ENCODE results near the gene PLEKHF1. TPM values are rescaled to one million over a fixed set of nuclear protein-coding genes. Genes with fewer than 3 reads are reported as not detected.

Gene PLEKHF1
- total RNA-seq, 2 experiments from 2014 or later: 33.3 to 35.9 TPM

DNA sequence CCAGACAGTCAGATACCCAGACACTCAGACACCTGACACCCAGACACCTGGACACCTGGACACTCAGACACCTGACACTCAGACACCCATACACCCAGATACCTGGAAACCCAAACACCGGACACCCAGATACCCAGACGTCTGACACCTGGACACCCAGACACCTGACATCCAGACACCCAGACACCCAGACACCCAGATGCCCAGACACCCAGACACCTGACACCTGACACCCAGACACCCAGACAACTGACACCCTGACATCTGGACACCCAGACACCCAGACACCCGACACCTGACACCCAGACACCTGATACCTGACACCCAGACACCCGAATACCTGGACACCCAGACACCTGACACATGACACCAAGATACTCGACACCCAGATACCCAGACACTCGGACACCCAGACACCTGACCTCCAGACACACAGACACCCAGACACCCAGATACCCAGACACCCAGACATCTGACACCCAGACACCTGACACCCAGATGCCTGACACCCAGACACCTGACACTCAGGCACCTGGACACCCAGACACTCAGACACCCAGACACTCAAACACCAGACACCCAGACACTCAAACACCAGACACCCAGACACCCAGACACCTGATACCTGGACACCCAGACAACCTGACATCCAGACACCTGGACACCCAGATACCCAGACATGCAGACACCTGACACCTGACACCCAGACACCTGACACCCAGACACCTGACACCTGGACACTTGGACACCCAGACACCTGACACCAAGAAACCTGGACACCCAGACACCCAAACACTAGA is 30.7 kb downstream of the PLEKHF1 start:
- peak overlapping the region; percentile 54 for H3K27ac Mint-ChIP-seq
- POLR2A ChIA-PET: interaction anchor here (2.0 kb wide), 1 partner anchor 18 kb away, joined by 9 read pairs; the partner anchor contains the start of gene C19orf12
- no peak for ATAC-seq (ENCODE audit: low read depth)
- DNase-seq: no peak
- no peaks in the 10 kb centered on the region for H3K27me3 Mint-ChIP-seq
- no peak overlapping the region for H3K4me3 Mint-ChIP-seq
- H3K36me3 Mint-ChIP-seq: peaks cover 15% of the 10 kb centered on the region
- peaks cover 2% of the 10 kb centered on the region for H3K9me3 Mint-ChIP-seq
- H3K4me1 Mint-ChIP-seq: peaks cover 10% of the 10 kb centered on the region

DNA sequence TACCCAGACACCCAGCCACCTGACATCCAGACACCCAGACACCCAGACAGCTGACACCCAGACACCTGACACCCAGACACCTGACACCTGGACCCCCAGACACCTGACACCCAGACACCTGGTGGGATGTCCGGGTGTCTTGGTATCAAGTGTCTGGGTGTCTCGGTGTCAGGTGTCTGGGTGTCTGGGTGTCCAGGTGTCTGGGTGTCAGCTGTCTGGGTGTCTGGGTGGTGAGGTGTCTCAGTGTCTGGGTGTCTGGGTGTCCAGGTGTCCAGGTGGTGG is 31.2 kb downstream of the PLEKHF1 start:
- POLR2A ChIA-PET: no interaction called here
- no peak for ATAC-seq (ENCODE audit: low read depth)
- peaks cover 13% of the 10 kb centered on the region for H3K36me3 Mint-ChIP-seq

DNA sequence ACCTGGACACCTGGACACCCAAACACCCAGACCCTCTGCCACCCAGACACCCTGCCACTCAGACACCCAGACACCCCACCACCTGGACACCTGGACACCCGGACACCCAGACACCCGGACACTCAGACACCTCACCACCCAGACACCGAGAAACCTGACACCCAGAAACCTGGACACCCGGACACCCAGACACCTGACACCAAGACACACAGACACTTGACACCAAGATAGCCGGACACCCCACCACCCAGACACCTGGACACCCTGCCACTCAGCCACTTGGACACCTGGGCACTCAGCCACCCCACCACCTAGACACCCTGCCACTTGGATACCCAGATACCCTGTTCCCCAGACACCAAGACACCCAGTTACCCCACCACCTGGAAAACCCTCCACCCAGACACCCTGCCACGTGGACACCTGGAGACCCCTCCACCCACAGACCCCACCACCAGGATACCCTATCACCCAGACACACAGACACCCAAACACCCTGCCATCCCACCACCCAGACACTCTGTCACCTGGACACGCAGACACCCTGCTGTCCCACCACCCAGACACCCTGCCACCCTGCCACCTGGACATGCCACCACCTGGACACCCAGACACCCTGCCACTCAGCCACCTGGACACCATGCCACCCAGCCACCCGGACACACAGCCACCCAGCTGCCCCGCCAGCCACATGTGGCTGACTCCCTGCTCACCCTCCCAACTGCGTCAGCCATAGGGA is 32.4 kb downstream of the PLEKHF1 start:
- ATAC-seq (ENCODE audit: low read depth) (no peak), DNase-seq (no peak)
- Mint-ChIP-seq H3K27me3 (no peaks in the 10 kb centered on the region), H3K27ac (peak overlapping the region; percentile 61), H3K36me3 (peaks cover 15% of the 10 kb centered on the region), H3K9me3 (peaks cover 2% of the 10 kb centered on the region), H3K4me3 (no peak overlapping the region), H3K4me1 (peaks cover 9% of the 10 kb centered on the region)
- POLR2A ChIA-PET: no interaction called here

More for the DNA sequence above, 31.2 kb downstream of the PLEKHF1 start:
- H3K27me3 Mint-ChIP-seq: no peaks in the 10 kb centered on the region
- peaks cover 9% of the 10 kb centered on the region for H3K4me1 Mint-ChIP-seq
- peaks cover 2% of the 10 kb centered on the region for H3K9me3 Mint-ChIP-seq
- H3K27ac Mint-ChIP-seq: peak overlapping the region; percentile 54
- DNase-seq: no peak
- no peak overlapping the region for H3K4me3 Mint-ChIP-seq

DNA sequence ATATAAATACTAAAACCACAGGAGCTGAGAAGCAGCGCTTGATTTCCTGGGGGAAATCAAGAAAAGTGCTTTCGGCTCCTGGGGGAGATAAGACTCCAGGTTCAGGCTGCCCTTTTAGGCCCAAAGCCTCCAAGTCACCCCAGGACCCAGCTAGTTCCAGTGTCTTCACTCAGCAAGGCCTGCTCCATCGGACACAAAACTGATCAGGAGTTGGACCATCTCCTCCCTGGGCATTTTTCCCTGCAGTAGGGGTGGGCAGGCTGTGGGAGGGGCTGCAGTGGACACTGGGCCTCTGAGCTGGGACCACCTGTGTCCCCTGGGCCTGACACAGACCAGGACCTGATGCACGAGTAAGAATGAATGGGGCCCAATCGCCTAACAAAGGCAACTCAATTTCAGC is 34.6 kb downstream of the PLEKHF1 start:
- POLR2A ChIA-PET: no interaction called here
- Mint-ChIP-seq H3K36me3 (peaks cover 19% of the 10 kb centered on the region), H3K4me3 (no peak overlapping the region), H3K27me3 (no peaks in the 10 kb centered on the region), H3K4me1 (peaks cover 8% of the 10 kb centered on the region), H3K9me3 (peaks cover 2% of the 10 kb centered on the region), H3K27ac (no peak overlapping the region)
- DNase-seq (no peak), ATAC-seq (ENCODE audit: low read depth) (no peak)

DNA sequence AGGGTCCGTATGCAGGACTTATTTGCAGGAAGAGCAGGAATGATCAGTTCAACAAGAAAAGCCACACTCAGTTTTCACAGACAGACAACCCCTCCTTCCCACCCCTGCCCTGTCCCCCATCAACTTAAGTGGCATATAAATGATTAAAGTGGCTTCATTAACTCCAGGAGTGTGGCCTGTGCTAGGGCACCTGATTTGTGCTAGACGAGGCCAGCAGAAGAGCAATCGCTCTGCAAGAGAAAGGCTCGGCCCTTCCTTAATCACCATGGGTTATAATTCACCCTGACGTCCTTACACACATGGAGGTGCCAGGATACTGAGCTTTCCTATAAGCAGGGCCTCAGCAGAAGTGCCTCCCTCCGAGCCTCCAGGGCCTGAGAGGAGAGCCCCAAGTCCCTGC is 35.2 kb downstream of the PLEKHF1 start:
- peaks cover 18% of the 10 kb centered on the region for H3K36me3 Mint-ChIP-seq
- peaks cover 2% of the 10 kb centered on the region for H3K9me3 Mint-ChIP-seq
- peaks cover 12% of the 10 kb centered on the region for H3K4me1 Mint-ChIP-seq
- no peak overlapping the region for H3K4me3 Mint-ChIP-seq
- H3K27ac Mint-ChIP-seq: no peak overlapping the region
- no peak for ATAC-seq (ENCODE audit: low read depth)
- POLR2A ChIA-PET: no interaction called here
- H3K27me3 Mint-ChIP-seq: no peaks in the 10 kb centered on the region
- DNase-seq: no peak

DNA sequence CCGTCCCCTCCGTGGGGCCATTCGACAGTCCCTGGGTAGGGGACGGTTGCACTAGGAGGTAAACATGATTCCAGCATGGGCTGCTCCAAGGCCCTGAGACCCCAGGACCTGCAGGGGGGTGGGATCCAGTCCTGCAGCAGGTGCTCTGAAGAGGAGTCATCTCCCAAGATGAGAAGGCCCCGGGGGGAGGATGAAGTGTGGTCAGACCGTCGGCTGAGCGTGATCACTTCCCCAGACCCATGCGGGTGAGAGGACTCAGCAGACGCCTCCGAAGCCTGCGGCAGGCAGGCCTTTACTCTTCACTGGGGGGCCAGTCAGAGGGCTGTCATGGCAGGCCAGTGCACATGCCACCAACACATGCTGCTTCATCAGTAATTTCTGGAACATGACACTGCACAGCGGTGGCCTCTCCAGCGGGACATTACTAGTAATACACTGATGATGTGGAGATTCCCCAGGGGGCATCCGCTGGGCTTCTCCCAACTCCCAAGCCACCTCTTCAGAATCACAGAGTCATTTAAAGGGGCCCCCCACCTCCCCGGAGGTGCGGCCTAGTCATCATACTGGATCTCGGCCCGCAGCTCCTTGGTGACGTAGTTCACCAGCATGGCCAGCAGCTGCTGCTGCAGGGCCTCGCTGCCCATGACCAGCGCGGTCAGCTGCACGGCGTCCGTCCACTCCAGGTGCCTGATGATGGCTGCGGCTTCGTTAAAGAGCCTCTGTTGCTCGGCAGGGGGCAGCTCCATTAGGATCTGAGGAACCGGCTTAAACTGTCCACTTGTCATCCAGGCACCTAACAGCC is 37.1 kb downstream of the PLEKHF1 start:
- Mint-ChIP-seq H3K9me3 (no peaks in the 10 kb centered on the region), H3K36me3 (peaks cover 32% of the 10 kb centered on the region), H3K4me3 (no peak overlapping the region), H3K27me3 (no peaks in the 10 kb centered on the region), H3K4me1 (peaks cover 19% of the 10 kb centered on the region), H3K27ac (no peak overlapping the region)
- POLR2A ChIA-PET: interaction anchor here (0.9 kb wide), 1 partner anchor 14 kb away, joined by 3 read pairs; no protein-coding TSS in a partner anchor
- DNase-seq: no peak
- no peak for ATAC-seq (ENCODE audit: low read depth)

DNA sequence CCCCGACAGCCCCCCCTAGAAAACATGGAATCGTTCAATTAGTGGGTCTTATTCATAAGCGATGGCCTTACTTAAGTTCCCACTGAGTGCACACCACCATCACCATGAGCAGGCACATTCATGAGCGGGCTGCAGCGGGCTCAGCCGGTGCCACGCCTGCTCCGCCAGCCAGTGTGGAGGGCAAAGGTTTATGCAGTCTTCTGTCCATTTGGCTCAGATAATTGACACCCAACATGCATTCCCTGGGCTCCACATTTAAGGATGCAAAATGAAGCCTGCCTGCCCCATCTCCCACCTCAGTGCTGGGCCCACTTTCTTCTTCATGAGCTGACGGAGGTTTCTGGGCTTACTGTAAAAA is 37.7 kb downstream of the PLEKHF1 start:
- peaks cover 34% of the 10 kb centered on the region for H3K36me3 Mint-ChIP-seq
- ATAC-seq (ENCODE audit: low read depth): no peak
- no peaks in the 10 kb centered on the region for H3K27me3 Mint-ChIP-seq
- no peaks in the 10 kb centered on the region for H3K9me3 Mint-ChIP-seq
- no peak overlapping the region for H3K4me3 Mint-ChIP-seq
- no peak overlapping the region for H3K27ac Mint-ChIP-seq
- POLR2A ChIA-PET: interaction anchor here (0.9 to 1.7 kb wide), 2 partner anchors 11 to 14 kb away, joined by 3 to 6 read pairs; no protein-coding TSS in a partner anchor
- H3K4me1 Mint-ChIP-seq: peaks cover 19% of the 10 kb centered on the region
- DNase-seq: no peak

DNA sequence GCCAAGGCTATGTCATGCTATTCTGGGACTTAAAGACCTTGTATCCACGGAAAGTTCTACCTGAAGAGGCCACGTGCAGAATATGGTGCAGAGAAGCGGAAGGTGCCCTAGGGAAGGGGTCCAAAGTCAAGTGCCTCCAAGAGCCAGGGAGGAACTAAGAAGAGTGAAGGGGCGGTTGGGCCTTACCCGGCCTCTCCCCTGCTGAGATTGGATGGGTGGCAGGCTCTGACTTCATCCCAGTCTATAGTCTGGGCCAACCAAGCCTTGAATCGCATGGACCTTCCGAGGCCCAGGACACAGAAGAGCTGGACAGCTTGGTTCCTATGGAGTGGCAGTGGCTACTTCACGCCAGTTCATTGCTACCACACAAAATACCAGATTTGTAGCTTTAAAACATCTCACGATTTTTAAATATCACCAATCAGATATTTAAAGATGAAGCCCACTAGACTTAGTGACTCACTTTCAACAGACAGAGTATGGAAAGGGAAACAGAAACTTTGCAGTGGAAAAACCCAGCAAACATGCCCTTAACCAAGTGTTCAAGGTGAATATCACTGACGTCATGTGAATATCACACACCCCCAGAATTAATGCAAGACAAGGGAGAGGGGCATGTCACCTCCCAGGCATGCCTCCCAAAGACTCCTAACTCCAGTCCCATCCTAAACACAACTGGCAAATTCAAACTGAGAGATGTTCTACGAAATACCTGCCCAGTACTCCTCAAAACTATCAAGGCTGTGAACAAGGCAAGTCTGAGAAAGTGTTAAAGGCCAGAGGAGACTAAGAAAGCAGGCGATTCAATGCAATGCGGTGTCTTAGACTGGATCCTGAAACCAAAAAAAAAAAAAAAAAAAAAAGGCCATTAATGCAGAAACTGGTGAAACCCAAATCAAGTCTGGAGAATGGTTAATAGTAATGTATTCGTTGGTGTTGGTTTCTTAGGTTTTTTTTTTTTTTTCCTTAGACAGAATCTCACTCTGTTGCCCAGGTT is 39.6 kb downstream of the PLEKHF1 start:
- Mint-ChIP-seq H3K27ac (peak overlapping the region; percentile 91), H3K4me1 (peaks cover 24% of the 10 kb centered on the region), H3K36me3 (peaks cover 37% of the 10 kb centered on the region), H3K4me3 (peak overlapping the region; percentile 56), H3K9me3 (no peaks in the 10 kb centered on the region), H3K27me3 (no peaks in the 10 kb centered on the region)
- DNase-seq: no peak
- POLR2A ChIA-PET: interaction anchor here (1.6 to 1.7 kb wide), 2 partner anchors 9 to 12 kb away, joined by 4 to 6 read pairs; no protein-coding TSS in a partner anchor
- peak; percentile 72 for ATAC-seq (ENCODE audit: low read depth)

DNA sequence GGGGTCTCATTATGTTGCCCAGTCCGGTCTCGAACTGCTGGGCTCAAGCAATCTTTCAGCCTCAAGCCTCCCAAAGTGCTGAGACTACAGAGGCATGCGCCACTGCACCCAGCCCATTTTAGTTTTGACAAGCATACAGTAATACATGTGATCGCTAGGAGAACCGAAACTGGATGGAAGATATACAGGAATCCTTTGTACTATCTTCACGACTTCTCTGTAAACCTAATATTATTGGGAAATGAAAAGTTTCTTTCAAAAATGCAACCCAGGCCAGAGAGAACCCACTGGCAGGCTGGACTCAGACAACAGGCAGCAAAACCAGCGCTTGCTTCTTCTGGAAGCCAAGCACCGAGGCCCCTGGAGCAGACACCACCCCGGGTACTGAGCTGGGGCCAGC is 40.4 kb downstream of the PLEKHF1 start:
- Mint-ChIP-seq H3K9me3 (no peaks in the 10 kb centered on the region), H3K36me3 (peaks cover 38% of the 10 kb centered on the region), H3K4me1 (peaks cover 32% of the 10 kb centered on the region), H3K4me3 (no peak overlapping the region), H3K27ac (peak overlapping the region; percentile 91), H3K27me3 (no peaks in the 10 kb centered on the region)
- DNase-seq (no peak), ATAC-seq (ENCODE audit: low read depth) (no peak)
- POLR2A ChIA-PET: interaction anchor here (1.7 kb wide), 1 partner anchor 9 kb away, joined by 7 read pairs; the partner anchor contains the start of gene C19orf12

DNA sequence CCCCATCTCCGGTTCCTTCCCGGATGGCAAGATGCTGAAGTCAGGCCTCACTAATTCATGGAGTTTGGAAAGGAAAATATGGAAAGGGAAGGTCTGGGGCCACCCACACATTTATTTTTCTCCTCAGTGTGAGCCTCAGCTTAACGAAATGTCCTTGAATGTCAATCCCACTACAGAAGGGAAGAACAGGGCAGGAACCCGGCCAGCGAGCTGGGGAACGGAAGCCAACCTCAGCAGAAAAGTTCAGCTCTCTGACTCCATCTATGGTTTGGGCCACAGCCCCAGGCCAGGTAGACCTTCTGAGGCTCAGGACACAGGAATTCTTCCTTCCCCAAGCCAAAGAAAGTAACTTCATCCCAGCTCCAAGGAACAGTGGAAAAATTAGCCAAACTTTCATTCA is 41.4 kb downstream of the PLEKHF1 start:
- Mint-ChIP-seq H3K27me3 (no peaks in the 10 kb centered on the region), H3K4me3 (no peak overlapping the region), H3K9me3 (no peaks in the 10 kb centered on the region), H3K27ac (peak overlapping the region; percentile 34), H3K36me3 (peaks cover 39% of the 10 kb centered on the region), H3K4me1 (peaks cover 36% of the 10 kb centered on the region)
- DNase-seq: no peak
- no peak for ATAC-seq (ENCODE audit: low read depth)
- POLR2A ChIA-PET: interaction anchor here (0.8 to 1.7 kb wide), 2 partner anchors 8 to 10 kb away, joined by 3 to 7 read pairs; partner anchors contain the start of gene C19orf12

DNA sequence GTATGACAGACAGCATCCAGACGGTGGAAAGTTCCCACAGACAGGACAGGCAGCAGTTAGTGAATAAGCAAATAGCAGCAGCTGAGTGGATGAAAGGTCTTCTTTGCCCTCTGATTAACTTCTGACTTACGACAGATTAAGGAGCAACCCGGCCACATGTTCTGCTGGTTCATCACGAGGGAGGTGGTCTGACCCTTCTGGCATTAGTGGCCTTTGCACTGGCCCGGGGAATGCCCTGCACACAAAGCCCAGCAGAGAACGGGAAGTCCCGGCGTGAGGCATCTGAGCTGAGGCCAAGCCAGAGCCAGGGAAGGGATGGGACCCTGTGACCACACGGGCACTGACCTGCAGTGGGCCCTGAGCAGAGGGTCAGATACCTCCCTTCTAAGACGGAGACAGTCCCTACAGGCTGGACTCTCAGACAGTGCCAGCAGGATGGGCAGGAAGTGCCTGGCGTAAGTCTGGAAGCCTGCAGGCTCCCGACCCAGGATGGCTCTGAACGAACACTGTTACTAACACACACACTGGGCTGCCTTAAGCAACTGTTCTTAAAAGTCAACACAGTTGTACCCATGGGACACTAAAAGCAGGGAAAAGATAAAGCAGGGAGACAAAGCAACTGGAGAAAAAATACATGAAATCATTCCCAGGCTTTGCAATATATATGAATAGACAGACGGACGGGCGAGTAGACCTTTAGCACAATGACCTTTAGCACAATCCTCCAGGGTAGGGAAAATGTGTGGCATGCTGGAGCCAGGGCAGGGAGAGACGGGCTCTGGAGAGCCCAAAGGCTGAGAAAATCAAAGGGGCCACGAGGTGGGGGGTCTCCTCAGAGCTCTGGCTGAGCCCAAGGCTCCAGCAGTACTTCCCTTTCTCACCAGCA is 43.5 kb downstream of the PLEKHF1 start:
- no peaks in the 10 kb centered on the region for H3K27me3 Mint-ChIP-seq
- no peak for ATAC-seq (ENCODE audit: low read depth)

More for the DNA sequence above, 43.5 kb downstream of the PLEKHF1 start:
- no peaks in the 10 kb centered on the region for H3K9me3 Mint-ChIP-seq
- peaks cover 40% of the 10 kb centered on the region for H3K36me3 Mint-ChIP-seq
- POLR2A ChIA-PET: interaction anchor here (0.7 to 1.6 kb wide), 2 partner anchors 89 to 102 kb away, joined by 3 to 4 read pairs; partner anchors contain the start of gene POP4
- no peak overlapping the region for H3K4me3 Mint-ChIP-seq
- DNase-seq: peak; percentile 21
- H3K4me1 Mint-ChIP-seq: peaks cover 54% of the 10 kb centered on the region
- H3K27ac Mint-ChIP-seq: peak overlapping the region; percentile 43

Data from activated naive CD8-positive, alpha-beta T cell treated with anti-CD3 and anti-CD28 coated beads, Interleukin-2, amount 10 ng/mL, durations not matched to agents 7 days and 5 days (primary cell).